NCI-H524 treated with DMSO at 0.1 percent for 48 hours (cell line): Measurements from ENCODE around the gene ACP2.
A peak's percentile ranks its signal among the peaks of the same experiment; 100 is the strongest.

Source experiments
- DNase-seq: peaks from one replicate; lab custom pipeline; 2025; lab: John Stamatoyannopoulos, UW

ACP2 gene

GRCh38 chr11:47248664-47249377, at the start of gene ACP2:
Gene ACP2, minus strand, starts transcription at chr11:47248814. Its CDS starts 25 bp downstream, at chr11:47248789.
- peak; percentile 24 for DNase-seq

GRCh38 chr11:47296045-47296444, 47.4 kb upstream of the ACP2 start:
- no peak for DNase-seq

- DNase-seq: no peak
Observed at GRCh38 chr11:47295385-47295784, 46.8 kb upstream of the ACP2 start.

DNA sequence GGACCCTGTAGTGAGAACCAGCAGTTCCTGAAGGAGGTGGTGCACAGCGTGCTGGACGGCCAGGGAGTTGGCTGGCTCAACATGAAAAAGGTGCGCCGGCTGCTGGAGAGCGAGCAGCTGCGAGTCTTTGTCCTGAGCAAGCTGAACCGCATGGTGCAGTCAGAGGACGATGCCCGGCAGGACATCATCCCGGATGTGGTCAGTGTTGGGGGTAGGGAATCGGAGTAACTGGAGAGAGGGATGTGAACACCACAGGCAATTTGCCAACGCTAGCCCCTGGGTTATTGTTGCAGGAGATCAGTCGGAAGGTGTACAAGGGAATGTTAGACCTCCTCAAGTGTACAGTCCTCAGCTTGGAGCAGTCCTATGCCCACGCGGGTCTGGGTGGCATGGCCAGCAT, 41.2 kb upstream of the ACP2 start:
- DNase-seq: no peak

- DNase-seq: no peak
Observed at GRCh38 chr11:47288066-47288465, 39.5 kb upstream of the ACP2 start.

DNA sequence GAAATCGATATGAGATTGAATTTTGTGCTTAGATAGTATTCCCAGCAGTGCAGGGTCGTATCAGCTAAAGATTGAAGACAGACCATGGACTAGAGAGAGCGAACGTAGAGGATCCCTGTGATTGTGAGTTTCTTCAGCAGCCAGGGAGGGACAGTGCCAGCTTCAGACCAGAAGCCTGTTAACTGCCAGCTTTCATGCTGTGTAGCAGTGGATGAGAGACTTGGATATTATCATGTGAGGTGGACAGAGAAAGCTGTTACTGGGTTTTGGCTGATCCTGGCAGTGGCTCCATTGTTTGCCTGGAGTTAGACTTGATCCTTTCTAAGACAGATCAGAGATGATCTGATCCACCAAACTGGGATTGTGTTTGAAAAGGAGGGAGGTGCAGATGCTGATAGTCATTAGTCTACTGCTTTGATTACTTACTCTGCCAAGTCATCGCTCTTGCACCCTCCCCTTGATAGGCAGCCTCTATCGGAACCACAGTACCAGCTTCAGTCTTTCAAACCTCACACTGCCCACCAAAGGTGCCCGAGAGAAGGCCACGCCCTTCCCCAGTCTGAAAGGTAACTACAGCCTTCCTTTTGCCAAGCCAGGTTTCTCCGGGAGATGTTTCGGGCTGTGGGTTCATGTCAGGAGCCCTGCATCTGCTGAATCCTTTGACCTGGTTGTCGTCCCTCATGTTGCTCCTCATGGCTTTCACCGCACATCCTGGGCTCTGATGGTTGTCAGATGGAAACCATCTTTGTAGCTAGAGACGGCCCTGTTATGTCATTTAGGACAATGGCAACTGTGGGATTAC, 37.6 kb upstream of the ACP2 start:
- DNase-seq: no peak

DNA sequence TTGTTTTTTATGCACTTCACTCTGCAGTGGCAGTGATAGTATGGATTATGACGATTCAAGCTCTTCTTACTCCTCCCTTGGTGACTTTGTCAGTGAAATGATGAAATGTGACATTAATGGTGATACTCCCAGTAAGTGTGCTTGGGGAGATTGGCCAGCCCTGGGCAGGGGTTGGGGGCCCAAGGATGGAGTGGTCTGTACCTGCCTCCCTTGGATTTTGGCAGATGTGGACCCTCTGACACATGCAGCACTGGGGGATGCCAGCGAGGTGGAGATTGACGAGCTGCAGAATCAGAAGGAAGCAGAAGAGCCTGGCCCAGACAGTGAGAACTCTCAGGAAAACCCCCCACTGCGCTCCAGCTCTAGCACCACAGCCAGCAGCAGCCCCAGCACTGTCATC, 35.5 kb upstream of the ACP2 start:
- no peak for DNase-seq

DNA sequence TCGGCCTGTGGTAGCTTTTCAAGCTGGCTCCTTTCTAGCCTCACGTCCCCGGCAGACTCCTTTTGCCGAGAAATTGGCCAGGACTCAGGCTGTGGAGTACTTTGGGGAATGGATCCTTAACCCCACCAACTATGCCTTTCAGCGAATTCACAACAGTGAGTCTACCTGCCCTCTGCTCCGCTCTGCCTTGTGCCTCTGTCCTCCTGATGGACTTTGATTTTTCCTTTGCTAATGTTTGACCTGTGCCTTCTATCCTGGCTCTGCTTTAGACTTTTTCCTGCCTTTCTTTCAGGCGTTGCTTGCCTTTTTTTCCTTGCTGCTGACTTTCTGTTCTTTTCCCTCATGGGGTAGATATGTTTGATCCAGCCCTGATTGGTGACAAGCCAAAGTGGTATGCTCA, 33.8 kb upstream of the ACP2 start:
- no peak for DNase-seq

GRCh38 chr11:47280860-47281259, 32.2 kb upstream of the ACP2 start:
- DNase-seq: no peak

GRCh38 chr11:47280099-47280498, 31.5 kb upstream of the ACP2 start:
- no peak for DNase-seq

- DNase-seq: no peak
Observed at GRCh38 chr11:47278769-47279168, 30.2 kb upstream of the ACP2 start.

DNA sequence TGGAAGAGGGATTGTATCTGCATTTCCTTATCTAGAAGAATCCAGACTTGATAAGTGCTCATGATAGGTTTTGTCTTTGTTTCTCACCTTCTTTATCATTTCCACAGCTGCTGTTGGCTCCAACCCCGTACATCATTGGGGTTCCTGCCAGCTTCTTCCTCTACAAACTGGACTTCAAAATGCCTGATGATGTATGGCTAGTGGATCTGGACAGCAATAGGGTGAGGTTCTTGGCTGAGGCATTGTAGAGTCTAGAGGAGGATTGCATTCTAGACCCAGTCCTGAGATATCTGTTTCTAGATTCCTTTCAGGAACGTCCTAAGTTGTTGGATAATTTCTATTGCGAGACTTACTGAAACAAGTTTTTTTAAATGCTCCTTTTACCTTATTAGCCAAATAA, 29.4 kb upstream of the ACP2 start:
- DNase-seq: no peak

DNA sequence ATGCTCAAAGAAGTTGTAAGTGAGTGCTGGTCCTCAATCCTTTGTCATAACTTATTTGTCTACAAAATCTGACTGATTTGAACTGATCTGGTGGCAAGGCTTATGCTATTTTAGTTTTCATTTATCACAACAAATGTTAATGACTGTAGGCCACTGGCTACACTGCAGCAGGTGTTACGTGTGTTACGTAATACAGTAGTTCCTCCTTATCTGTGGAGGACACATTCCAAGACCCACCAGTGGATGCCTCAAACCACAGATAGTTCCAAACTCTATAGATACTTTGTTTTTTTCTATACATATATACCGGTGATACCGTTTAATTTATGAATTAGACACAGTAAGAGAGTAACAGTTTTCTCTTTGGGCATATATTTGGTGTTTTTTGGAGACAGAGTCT, 28.3 kb upstream of the ACP2 start:
- no peak for DNase-seq

GRCh38 chr11:47274495-47275235, 26.1 kb upstream of the ACP2 start:
- DNase-seq: no peak

- no peak for DNase-seq
Observed at GRCh38 chr11:47272706-47273105, 24.1 kb upstream of the ACP2 start.

GRCh38 chr11:47271961-47272661, 23.5 kb upstream of the ACP2 start:
- DNase-seq: no peak

DNA sequence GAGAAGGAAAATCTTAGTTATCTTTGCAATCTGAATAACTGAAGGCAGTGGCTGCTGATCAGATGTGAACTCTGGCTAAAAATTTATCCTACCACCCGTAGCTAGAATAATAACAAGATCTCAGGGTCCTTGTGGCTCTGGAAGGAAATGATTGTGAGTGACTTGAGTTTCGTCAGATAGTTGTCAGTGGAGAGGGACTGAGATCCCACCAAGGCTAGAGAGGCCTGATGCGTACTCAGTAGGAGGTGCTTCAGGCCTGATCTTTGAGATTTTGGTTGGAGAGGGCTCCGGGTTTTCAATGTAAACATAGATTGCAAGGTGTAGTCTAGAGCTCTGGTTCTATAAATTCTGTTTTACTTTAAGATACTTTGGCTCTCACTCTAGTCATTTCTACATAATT, 22.7 kb upstream of the ACP2 start:
- no peak for DNase-seq

- peak; percentile 6 for DNase-seq
Observed at GRCh38 chr11:47270331-47271271, 22.0 kb upstream of the ACP2 start.

- peak; percentile 46 for DNase-seq
Observed at GRCh38 chr11:47269829-47270305, 21.3 kb upstream of the ACP2 start, which contains the start of gene MADD. Gene MADD, plus strand, starts transcription at chr11:47270133.

GRCh38 chr11:47269002-47269828, 20.6 kb upstream of the ACP2 start:
- peak; percentile 54 for DNase-seq
